Activated T-helper 1 cell treated with Interleukin-2 at 50 U/mL for 16 hours (primary cell): Measurements from ENCODE around the gene XKR7.
A peak's percentile ranks its signal among the peaks of the same experiment; 100 is the strongest.
"Not testable (repeated sequence)": the region's sequence is repeated elsewhere in the genome, so short reads cannot be mapped to it uniquely, and the experiment has no call there.

Experiments used
- DNase-seq: peaks from one replicate; pipeline ENCODE4 v3.0.0-alpha.2; 2020; ENCODE audit warnings: low read depth

Gene XKR7

GRCh38 chr20:32017711-32018251 is 49.8 kb downstream of the XKR7 start:
- DNase-seq, result peak; percentile 24

DNA sequence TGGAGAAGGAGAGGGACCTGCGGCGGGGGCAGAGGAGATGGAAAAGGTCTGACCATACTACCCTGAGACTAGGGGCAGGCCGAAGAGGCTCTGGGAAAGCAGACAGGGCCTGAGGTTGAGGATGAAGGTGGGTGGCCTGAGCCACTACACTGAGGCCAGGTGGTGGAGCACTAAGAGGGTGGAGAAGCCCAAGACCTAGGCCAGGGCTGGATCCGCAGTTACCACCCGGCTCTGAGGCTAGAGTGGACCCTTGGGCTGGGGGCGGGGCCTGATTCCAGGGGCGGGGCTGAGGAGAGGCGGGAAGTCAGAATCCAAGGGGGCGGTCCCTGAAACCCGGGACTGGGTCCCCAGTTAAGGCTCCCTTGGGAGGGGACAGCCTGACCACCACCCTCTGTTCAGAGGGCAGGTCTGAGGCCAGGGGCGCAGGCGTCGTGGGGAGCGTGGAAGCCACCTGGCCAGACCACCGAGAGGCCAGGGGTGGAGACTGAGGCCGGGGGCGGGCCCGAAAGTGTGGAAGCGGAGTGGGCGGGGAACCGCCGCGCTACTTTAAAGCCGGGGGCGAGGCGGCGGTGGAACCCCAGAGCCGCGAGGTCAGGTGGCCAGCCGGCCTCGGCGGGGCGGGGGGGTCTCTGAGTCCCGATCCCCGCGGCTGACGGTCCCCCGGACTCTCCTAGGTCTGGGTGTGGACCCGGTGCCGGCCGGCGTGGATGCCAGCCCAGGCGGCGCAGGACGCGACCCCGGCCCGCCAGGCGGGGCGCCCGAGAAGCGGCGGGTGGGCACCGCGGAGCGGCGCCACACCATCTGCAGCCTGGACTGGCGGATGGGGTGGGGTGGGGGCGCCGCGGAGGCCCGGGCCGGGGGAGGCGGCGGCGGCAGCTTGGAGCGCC is 50.6 kb downstream of the XKR7 start:
- DNase-seq, result no peak

DNA sequence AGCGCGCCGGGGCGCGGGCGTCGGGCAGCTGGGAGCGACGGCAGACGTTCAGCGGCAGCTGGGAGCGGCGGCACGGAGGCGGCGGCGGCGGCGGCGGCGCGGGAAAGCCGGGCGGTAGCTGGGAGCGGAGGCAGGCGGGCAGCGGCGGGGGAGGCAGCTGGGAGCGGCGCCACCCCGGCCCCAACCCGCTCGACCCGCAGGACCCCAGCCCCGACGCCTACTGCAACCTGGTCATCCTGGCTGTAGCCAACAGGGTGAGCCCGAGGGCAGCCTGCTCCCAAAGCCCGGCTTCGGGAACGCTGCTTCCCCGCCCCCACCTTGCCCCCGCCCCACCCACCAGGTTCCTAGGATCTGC is 51.2 kb downstream of the XKR7 start:
- no peak for DNase-seq

- DNase-seq, result no peak
Measured at GRCh38 chr20:32019563-32020463, 51.9 kb downstream of the XKR7 start.

GRCh38 chr20:32021091-32021490 is 53.1 kb downstream of the XKR7 start:
- no peak for DNase-seq

- DNase-seq, result no peak
Measured at GRCh38 chr20:32024683-32025295, 56.8 kb downstream of the XKR7 start.

DNA sequence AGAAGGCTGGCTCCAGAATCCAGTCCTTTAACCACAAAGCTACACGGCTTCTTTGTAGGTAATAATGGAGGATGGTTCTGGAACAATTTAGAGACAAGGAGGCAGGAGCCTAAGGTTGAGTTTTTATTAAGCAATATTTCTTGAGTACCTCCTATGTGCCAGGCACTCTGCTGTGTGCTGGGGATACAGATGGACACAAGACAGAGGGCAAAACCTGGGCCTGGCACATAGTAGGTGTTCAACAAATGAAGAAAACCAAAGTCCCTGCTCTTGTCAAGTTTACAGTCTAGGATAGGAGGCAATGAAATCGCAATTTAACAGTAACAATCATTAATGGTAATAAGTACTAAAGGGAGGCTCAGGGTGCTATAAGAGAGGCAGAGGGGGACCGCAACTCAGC is 59.7 kb downstream of the XKR7 start:
- no peak for DNase-seq

DNA sequence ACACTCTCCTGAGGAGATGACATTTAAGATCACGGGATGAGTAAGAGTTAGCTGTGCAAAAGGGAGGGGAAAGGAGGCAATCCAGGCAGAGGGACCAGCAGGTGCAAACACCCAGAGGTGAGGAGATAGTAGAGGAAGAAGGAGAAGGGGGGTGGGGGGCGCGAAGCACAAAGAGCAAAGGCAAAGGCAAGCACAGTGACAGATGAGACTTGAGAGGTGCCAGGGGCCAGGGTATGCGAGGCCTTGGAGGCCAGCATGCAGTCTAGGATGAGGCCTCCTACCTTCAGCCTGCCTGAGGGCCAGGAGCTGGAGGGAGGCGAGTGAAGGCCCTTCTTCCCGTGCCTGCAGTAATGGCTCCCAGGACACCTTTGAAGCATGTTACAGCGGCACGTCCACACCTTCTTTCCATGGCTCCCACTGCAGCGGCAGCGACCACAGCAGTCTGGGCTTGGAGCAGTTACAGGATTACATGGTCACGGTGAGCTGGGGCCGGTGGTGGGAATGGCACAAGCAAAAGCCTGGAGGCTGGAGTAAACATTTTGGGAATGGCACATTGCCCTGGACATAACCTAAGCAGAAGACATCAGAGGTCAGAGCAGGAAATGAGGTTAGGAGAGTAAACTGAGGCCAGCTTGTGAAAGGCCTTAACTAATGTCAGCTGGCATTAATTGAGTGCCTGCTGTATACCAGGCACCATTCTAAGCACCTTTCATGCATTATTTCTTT is 60.9 kb downstream of the XKR7 start:
- DNase-seq, result no peak

- DNase-seq, result no peak
Measured at GRCh38 chr20:32029561-32029960, 61.6 kb downstream of the XKR7 start.

GRCh38 chr20:32031007-32031958 is 63.3 kb downstream of the XKR7 start:
- DNase-seq, result peak; percentile 18

GRCh38 chr20:32033316-32033715 is 65.4 kb downstream of the XKR7 start:
- DNase-seq, result no peak

DNA sequence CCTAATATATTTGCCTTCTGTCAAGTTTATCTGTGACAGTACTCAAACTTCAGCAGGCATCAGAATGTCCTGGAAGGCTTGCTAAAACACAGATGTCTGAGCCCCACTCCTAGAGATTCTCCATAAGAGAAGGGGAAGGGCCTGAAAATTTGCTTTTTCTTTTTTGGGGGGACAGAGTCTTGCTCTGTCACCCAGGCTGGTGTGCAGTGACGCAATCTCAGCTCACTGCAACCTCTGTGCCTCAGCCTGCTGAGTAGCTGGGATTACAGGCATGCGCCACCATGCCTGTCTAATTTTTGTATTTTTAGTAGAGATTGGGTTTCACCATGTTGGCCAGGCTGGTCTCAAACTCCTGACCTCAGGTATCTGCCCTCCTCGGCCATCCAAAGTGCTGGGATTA is 65.8 kb downstream of the XKR7 start:
- DNase-seq, result not testable (repeated sequence)

- no peak for DNase-seq
Measured at GRCh38 chr20:32034581-32035425, 66.9 kb downstream of the XKR7 start.

DNA sequence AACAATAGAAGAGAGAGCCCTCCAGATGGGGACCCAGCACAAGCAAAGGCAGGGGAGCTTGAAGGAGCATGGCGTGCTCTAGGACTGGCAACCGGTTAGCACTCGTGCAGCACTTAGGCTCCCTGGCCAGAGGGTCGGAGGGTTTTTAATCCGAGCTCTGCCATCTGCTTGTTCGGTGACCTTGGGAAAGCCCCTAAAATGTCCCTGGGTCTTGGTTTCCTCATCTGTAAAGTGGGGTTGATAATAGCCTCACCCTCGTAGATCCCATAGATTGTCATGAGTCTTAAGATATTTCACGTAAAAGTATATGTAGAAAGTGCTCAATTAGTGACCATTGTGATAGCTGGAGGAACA is 67.5 kb downstream of the XKR7 start:
- no peak for DNase-seq

- DNase-seq, result no peak
Measured at GRCh38 chr20:32036252-32036651, 68.3 kb downstream of the XKR7 start.

GRCh38 chr20:32036716-32037485 is 69.0 kb downstream of the XKR7 start:
- DNase-seq, result no peak

- DNase-seq, result no peak
Measured at GRCh38 chr20:32037929-32038328, 70.0 kb downstream of the XKR7 start.

DNA sequence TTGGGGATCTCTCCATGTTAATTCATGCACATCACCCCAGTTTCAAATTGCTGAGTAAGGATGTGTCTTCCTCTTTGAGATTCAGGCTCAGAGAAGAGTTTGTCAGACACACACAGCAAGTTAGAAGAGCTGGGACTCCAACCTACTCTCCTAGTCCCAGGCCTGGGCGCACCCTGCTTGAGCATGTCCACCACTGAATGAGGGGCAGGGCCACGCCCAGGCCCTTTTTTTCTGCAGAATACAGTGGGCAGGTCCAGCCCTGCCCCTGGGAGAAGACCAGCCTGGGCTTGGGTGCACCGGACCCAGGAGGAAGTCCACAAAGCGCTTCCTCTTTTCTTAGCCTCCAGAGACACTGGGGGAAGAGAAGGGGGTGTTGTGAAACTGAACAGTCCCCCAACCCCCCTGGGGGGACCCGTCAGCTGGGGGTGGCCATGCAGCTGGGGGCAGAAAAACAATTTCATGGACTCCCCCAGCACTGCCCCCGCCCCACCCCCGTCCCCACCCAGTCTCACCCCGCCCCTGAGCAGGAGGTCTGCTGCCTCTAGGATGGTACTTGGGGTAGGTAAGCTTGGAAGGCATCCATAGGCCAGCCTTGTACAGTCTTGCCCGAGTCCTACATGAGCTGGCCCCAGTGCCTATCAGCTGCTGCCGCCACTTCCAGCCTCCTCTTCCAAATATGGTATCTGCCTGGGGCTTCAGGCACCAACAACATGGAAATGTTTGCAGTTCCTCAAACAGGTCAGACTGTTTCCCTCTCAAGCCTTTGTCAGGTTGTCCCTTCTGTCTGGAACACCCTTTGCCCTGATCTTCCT is 72.4 kb downstream of the XKR7 start:
- no peak for DNase-seq
